NCI-H524 (cell line): ENCODE results near the gene CCDC146.
"Not testable (repeated sequence)": the region's sequence is repeated elsewhere in the genome, so short reads cannot be mapped to it uniquely, and the experiment has no call there.

Experiments
- DNase-seq, 2 experiments: peaks; one replicate each; lab custom pipeline; 2025; lab: John Stamatoyannopoulos, UW

Gene CCDC146

GRCh38 chr7:77327932-77328628 is 205.7 kb downstream of the CCDC146 start:
- no peak for DNase-seq

GRCh38 chr7:77328669-77329068 is 206.3 kb downstream of the CCDC146 start:
- DNase-seq, result no peak

GRCh38 chr7:77329466-77330168 is 207.2 kb downstream of the CCDC146 start:
- DNase-seq, result no peak

- no peak for DNase-seq
These were observed 207.9 kb downstream of the CCDC146 start for GRCh38 chr7:77330169-77330882.

GRCh38 chr7:77331938-77332695 is 209.7 kb downstream of the CCDC146 start:
- peak; percentile 89 to 96 for DNase-seq

GRCh38 chr7:77334039-77334438 is 211.6 kb downstream of the CCDC146 start:
- DNase-seq, result not testable (repeated sequence)

GRCh38 chr7:77335581-77335980 is 213.2 kb downstream of the CCDC146 start:
- no peak for DNase-seq

- DNase-seq, result no peak
These were observed 215.1 kb downstream of the CCDC146 start for GRCh38 chr7:77337456-77337990.

- DNase-seq, result no peak
These were observed 215.8 kb downstream of the CCDC146 start for GRCh38 chr7:77338260-77338659.

- DNase-seq, result no peak
These were observed 216.6 kb downstream of the CCDC146 start for GRCh38 chr7:77338883-77339629.

- no peak for DNase-seq
These were observed 217.3 kb downstream of the CCDC146 start for GRCh38 chr7:77339726-77340125.
